Jurkat, Clone E6-1 (cell line): ENCODE measurements around the gene NRARP.

ENCODE experiments used
- DNase-seq: peaks from one replicate; pipeline ENCODE4 v3.0.0-alpha.2; 2011; ENCODE audit warnings: low read depth, low spot score
- H3K4me3 ChIP-seq: 2 replicates; pipeline ENCODE4 v1.5.1; 2011; ENCODE audit warnings: mild to moderate bottlenecking, low read length, control low read depth, moderate library complexity

Gene NRARP

GRCh38 chr9:137302449-137303150 is 529 bp upstream of the NRARP start:
- DNase-seq, result no peak
- peak overlapping the region; percentile 21 for H3K4me3 ChIP-seq

DNA sequence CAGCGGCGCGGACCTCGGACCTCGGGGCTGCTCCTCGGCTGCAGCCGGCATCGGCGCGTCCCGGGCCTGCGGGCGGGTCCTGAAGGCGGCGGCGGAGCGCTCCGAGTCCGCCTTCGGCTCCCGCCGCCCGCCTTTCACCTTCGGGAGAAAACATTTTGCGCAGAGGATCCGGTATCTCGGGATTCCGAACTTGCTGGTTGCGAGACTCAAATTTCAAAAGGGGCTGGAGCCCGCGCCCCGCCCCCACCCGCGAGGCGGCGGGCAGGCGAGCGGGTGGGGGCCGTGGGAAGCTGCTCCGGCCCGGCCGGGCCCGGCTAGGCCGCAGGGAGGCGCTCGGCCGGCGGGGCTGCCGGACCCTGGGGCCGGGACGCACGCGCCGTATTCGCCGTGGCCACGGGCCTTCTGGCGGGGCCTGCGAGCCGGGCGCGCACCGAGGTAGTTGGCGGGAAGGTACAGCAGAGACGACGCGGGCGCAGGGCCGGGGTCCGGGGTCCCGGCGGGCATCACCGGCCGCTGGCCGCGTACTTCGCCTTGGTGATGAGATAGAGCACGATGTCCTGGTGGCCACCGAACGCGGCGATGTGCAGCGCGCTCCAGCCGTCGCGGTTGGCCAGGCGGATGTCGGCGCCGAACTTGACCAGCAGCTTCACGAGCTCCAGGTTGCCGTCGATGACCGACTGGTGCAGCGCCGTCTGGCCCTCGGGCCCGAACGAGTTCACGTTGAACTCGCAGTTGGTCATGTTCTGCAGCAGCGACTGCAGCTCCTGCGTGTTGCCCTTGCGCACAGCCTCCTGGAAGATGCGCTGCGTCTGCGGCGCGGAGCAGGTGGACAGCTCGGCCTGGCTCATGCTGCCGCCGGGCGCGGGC is 757 bp downstream of the NRARP start:
- peak overlapping the region; percentile 40 for H3K4me3 ChIP-seq
- DNase-seq, result no peak

DNA sequence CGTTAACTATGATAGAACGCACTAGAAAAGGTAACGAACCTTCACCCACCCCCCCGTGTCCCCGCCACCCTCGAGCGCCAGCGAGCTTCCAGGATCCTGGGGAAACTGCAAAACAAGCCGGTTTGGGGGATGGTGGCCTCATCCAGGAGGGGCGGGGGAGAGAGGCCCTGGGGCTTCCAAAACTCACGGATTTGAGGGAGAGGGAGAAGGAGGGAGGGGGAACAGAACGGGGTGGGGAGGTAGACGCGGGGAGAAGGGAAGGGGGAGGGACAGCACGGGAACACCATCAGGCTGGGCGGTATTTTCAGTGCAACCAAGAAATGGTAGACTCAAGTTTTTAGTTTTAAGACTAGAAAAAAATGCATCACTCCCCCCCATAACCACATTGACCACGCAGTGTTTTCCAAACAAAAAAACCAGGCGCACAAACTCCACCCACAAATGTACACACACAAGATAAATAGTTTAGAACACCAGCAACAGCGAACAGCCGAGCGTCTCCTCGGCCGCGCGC is 1.4 kb downstream of the NRARP start:
- no peak overlapping the region for H3K4me3 ChIP-seq
- no peak for DNase-seq

GRCh38 chr9:137299938-137300337 is 2.1 kb downstream of the NRARP start:
- DNase-seq, result no peak
- H3K4me3 ChIP-seq, result no peak overlapping the region

GRCh38 chr9:137299203-137299565 is 2.9 kb downstream of the NRARP start:
- no peak overlapping the region for H3K4me3 ChIP-seq
- DNase-seq, result no peak

DNA sequence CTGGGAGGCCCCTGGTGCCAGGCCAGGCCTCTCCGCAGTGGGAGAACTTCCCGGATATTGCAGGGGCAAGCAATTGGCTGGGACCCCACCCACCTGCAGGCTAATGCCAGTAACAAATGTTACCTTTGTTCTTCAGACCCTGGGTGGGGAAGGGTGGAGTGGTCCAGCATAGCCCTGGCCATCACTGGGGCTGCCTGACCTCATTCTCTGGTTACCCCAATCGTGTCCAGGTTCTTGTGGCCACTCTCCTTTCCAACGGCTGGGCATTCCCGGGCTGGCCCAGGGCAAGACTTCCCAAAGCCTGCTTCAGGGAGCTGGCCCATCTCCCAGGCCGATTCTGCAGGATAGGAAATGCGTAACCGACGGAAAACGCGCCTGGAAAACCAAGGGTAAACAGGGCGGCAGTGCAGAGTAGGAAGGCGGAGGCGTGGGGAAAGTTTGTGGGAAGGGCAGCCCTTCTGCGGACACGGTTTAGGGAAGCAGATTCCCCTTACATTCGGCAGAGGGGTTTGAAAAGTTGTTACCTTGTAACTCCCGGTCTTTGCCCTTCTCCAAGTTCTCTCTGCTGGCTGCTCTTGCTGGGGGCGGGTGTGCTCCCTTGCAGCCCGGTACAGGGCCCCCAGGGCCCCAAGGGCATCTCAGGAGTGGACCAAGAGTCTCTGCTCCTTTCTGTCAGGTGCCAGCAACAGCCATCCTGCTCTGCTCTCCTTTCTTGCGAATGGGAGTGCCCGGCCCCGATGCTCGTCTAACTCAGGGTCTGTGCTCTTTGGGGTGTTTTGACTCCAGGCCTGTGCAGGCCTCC is 3.5 kb downstream of the NRARP start:
- H3K4me3 ChIP-seq, result no peak overlapping the region
- no peak for DNase-seq

DNA sequence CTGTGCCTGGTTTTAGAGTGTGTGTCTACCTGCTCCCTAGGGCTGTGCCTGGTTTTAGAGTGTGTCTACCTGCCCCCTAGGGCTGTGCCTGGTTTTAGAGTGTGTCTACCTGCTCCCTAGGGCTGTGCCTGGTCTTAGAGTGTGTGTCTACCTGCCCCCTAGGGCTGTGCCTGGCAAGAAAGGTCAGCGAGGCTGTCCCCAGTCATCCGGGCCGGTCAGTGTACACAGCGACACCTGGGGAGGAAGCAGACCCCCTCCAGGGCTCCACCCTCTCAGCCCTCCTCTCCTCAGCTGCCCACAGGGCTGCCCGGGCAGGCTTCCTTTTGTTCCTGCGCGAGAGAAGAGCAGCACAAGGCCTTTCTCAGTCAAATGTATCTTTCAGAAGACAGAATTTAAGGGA is 4.1 kb downstream of the NRARP start:
- DNase-seq, result no peak
- H3K4me3 ChIP-seq, result no peak overlapping the region

- no peak for DNase-seq
- no peak overlapping the region for H3K4me3 ChIP-seq
These were observed 5.1 kb downstream of the NRARP start for GRCh38 chr9:137296670-137297664.

DNA sequence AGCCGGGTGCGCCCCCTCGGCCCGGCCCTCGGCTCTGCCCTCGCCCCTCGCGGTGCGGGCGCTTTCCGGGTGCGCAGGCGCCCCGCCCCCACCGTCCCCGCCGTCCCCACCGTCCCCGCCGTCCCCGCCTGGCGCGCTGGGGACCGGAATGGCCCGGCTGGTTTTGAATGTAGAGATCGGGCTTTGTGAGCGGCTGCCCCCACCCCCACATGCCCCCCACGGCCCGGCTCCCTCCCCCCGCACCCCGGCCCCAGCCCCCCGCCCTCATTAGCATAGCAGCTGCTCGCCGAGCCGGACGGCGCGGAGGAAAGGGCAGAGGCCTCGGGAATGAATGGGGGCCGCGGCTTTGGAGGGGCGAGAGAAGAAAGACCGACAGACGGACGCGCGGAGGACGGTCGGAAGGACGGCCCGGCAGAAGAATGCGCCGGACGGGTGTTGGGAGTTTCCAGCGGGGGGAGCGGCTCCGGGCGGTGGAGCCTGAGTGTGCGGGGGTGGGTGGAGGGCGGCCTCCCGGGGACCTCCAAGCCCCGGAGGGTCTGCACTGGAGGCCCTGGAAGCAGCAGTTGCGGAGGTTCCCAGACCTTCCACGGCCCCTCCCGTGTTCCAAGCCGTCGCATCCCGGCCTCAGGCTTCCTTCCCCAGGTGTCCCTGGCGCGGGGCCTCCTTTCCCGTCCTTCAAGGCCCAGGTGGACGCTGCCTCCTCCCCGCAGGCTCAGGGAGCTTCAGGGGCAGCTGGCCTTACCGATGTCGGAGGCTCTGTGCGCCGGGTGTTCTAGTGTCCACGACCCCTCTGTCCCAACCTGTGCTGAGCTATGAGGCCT is 6.0 kb downstream of the NRARP start:
- H3K4me3 ChIP-seq, result no peak overlapping the region
- no peak for DNase-seq

GRCh38 chr9:137295238-137295811 is 6.7 kb downstream of the NRARP start:
- no peak overlapping the region for H3K4me3 ChIP-seq
- no peak for DNase-seq

DNA sequence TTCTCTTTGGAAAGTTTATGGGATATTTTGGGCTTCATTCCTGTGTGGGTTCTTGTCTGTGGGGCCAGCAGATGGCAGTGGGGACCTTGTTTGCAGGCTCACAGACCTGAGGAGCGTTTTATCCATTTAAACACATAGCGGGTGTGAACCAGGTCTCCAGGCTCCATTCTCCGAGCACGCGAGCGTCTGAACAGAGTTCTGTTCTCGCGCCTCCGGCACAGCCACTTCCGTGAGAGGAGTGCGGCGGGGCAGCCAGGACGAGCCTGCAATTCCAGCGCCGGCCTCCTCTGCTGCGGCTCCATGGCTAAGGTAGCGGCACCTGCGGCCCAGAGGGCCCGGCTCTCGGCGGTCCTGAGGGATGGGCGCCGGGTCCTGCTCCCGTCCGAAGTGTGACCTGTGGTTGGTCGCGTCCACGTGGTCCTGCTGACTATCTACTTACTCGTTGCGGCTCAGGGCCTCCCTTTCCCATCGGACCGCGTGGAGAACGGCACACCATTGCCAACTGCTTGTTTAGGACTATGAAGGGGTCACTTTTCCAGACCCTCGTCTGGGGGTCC is 7.3 kb downstream of the NRARP start:
- DNase-seq, result no peak
- no peak overlapping the region for H3K4me3 ChIP-seq

- no peak overlapping the region for H3K4me3 ChIP-seq
- peak; percentile 36 for DNase-seq
These were observed 7.9 kb downstream of the NRARP start for GRCh38 chr9:137294091-137294680.

DNA sequence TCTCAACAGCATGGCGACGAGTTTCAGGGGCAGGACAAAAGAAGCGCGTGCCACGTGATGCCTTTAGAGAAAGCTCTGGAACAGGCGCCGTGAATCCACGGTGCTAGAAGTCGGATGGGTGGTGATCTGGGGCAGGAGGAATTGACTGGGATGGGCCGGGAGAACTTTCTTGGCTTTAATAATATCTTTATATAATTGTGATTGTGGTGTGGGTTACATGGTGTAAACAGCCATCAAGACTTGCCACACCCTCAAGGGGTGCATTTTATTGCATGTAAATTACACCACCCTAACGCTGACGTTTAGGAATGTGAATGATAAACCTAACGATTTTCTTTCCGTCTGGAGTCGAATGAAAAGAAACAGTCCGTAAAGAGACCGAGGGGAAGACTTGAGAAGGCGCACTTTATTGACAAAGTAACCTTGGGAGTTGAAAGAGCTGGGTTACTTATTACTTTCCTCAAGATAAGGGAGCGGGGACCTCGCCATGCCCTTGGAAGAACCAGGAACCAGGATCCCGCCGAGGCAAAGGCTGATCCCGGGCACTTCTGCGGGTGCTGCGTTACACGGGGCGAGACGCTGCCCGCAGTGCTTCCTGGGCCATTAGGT is 8.5 kb downstream of the NRARP start:
- H3K4me3 ChIP-seq, result no peak overlapping the region
- no peak for DNase-seq

GRCh38 chr9:137293094-137293481 is 9.0 kb downstream of the NRARP start:
- H3K4me3 ChIP-seq, result no peak overlapping the region
- DNase-seq, result no peak

DNA sequence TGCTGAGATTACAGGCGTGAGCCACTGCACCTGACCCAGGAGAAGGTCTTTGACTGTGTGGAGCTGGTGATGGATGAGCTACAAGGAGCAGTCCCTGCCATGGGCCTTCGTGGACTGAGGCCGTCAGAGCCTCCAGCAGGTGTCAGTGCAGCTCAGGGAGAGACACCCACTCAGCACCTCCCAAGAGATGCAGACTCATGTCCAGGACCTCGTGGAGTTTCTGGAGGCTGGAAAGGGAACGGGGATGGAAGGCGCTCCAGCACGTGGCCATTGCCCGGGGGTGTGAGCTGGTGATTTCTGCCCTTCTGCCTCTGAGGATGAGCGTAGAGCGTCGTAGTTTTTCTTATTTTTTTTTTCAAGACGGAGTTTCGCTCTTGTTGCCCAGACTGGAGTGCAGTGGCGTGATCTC is 15.1 kb downstream of the NRARP start:
- H3K4me3 ChIP-seq, result no peak overlapping the region
- DNase-seq, result no peak

GRCh38 chr9:137281345-137282116 is 20.5 kb downstream of the NRARP start:
- DNase-seq, result no peak
- H3K4me3 ChIP-seq, result no peak overlapping the region
